ENCODE data around the gene VTCN1.
"Not testable (repeated sequence)": the region's sequence is repeated elsewhere in the genome, so short reads cannot be mapped to it uniquely, and the experiment has no call there.

DNA sequence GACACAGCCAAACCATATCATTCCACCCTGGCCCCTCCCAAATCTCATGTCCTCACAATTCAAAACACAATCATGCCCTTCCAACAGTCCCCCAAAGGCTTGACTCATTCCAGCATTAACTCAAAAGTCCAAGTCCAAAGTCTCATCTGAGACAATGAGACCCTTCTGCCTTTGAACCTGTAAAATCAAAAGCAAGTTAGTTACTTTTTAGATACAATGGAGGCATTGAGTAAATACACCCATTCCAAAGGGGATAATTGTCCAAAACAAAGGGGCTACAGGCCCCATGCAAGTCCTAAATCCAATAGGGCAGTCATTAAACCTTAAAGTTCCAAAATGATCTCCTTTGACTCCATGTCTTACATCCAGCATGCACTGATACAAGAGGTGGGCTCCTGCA, 47.3 kb upstream of the VTCN1 start:
- not testable (repeated sequence) for TF ChIP-seq CTCF (IDR thresholded peaks at IDR 0.05 in 2 of 3, conservative IDR thresholded peaks at IDR 0.05 in 1 of 3; ENCODE audit: borderline replicate concordance in 1 of 3, insufficient read depth in 1 of 3, low read depth in 2 of 3, low read length in 2 of 3); EZH2 (IDR thresholded peaks at IDR 0.05); POLR2A (IDR thresholded peaks at IDR 0.05; ENCODE audit: borderline replicate concordance, extremely low read depth, insufficient read depth, insufficient read length); YY1 (IDR thresholded peaks at IDR 0.05; ENCODE audit: extremely low read depth, insufficient replicate concordance, low read depth, low read length)
